ENCODE results near the gene ATP8B3. TPM values are rescaled to one million over a fixed set of nuclear protein-coding genes. Genes with fewer than 3 reads are reported as not detected.

The ATP8B3 gene
- total RNA-seq, 1 donor, result 0.86 TPM

GRCh38 chr19:1840541-1841115, 28.6 kb upstream of the ATP8B3 start:
- DNase-seq (ENCODE audit: low read depth), result peak; percentile 49
- H3K4me3 ChIP-seq (ENCODE audit: low read depth, low read length), result no peak overlapping the region
- no peak for TF ChIP-seq CTCF (IDR thresholded peaks at IDR 0.05; ENCODE audit: insufficient read depth, low read depth, low read length)

- no peak for DNase-seq (ENCODE audit: low read depth)
- no peak for TF ChIP-seq CTCF (IDR thresholded peaks at IDR 0.05; ENCODE audit: insufficient read depth, low read depth, low read length)
- no peak overlapping the region for H3K4me3 ChIP-seq (ENCODE audit: low read depth, low read length)
Observed at GRCh38 chr19:1839658-1840540, 27.8 kb upstream of the ATP8B3 start.

GRCh38 chr19:1837625-1838105, 25.6 kb upstream of the ATP8B3 start:
- no peak overlapping the region for H3K4me3 ChIP-seq (ENCODE audit: low read depth, low read length)
- peak; percentile 97 for TF ChIP-seq CTCF (IDR thresholded peaks at IDR 0.05; ENCODE audit: insufficient read depth, low read depth, low read length)
- peak; percentile 27 for DNase-seq (ENCODE audit: low read depth)

- TF ChIP-seq CTCF (IDR thresholded peaks at IDR 0.05; ENCODE audit: insufficient read depth, low read depth, low read length), result no peak
- no peak for DNase-seq (ENCODE audit: low read depth)
- H3K4me3 ChIP-seq (ENCODE audit: low read depth, low read length), result no peak overlapping the region
Observed at GRCh38 chr19:1837222-1837565, 25.1 kb upstream of the ATP8B3 start.

GRCh38 chr19:1836458-1837221, 24.6 kb upstream of the ATP8B3 start:
- H3K4me3 ChIP-seq (ENCODE audit: low read depth, low read length), result no peak overlapping the region
- no peak for DNase-seq (ENCODE audit: low read depth)
- TF ChIP-seq CTCF (IDR thresholded peaks at IDR 0.05; ENCODE audit: insufficient read depth, low read depth, low read length), result no peak

- H3K4me3 ChIP-seq (ENCODE audit: low read depth, low read length), result no peak overlapping the region
- TF ChIP-seq CTCF (IDR thresholded peaks at IDR 0.05; ENCODE audit: insufficient read depth, low read depth, low read length), result no peak
- DNase-seq (ENCODE audit: low read depth), result peak; percentile 13
Observed at GRCh38 chr19:1833540-1833939, 21.5 kb upstream of the ATP8B3 start.
